Keratinocyte (primary cell): Measurements from ENCODE around the gene U2SURP. TPM values are rescaled to one million over a fixed set of nuclear protein-coding genes. Genes with fewer than 3 reads are reported as not detected.

ENCODE experiments used
- DNase-seq: peaks from one replicate; pipeline ENCODE4 v3.0.0-alpha.2; 2011; ENCODE audit warnings: low read depth, missing footprints, low spot score
- FAIRE-seq: peaks from 2 replicates; lab custom pipeline; 2011; peaks lifted over from hg19 to GRCh38; lab: Jason Lieb, UNC
- H2AFZ ChIP-seq: 2 replicates; pipeline ENCODE4 v1.6.0; 2012; ENCODE audit warnings: low read length, control low read depth, inconsistent platforms; ENCODE audit not compliant: control insufficient read depth
- H3K27ac ChIP-seq: 2 replicates; pipeline ENCODE4 v1.5.1; 2011; ENCODE audit warnings: low read length; ENCODE audit not compliant: control insufficient read depth, insufficient read depth
- H3K27me3 ChIP-seq: 3 replicates; pipeline ENCODE4 v1.6.0; 2011; ENCODE audit warnings: low read length; ENCODE audit not compliant: control insufficient read depth, insufficient read depth; ENCODE audit errors: extremely low read depth
- H3K36me3 ChIP-seq, 2 experiments: 2 replicates in 1 of 2; 3 replicates in 1 of 2; pipeline ENCODE4 v1.5.1; 2011; ENCODE audit warnings: low read length in 2 of 2, mild to moderate bottlenecking in 1 of 2; ENCODE audit not compliant: control insufficient read depth in 2 of 2, insufficient read depth in 2 of 2; ENCODE audit errors: extremely low read depth in 1 of 2
- H3K4me1 ChIP-seq: 3 replicates; pipeline ENCODE4 v1.5.1; 2011; ENCODE audit warnings: low read length; ENCODE audit not compliant: control insufficient read depth, insufficient read depth; ENCODE audit errors: extremely low read depth
- H3K4me2 ChIP-seq: 3 replicates; pipeline ENCODE4 v1.6.0; 2011; ENCODE audit warnings: low read depth, low read length; ENCODE audit not compliant: control insufficient read depth, insufficient read depth; ENCODE audit errors: extremely low read depth
- H3K4me3 ChIP-seq, 3 experiments: fragments of 200-600 bp in 1 of 3; sonication (generic) in 1 of 3; 2 replicates in 2 of 3; 3 replicates in 1 of 3; pipeline ENCODE4 v1.5.1; 2011 to 2016; ENCODE audit warnings: low read length in 3 of 3, mild to moderate bottlenecking in 3 of 3, control low read depth in 2 of 3, inconsistent platforms in 1 of 3, low read depth in 1 of 3, mixed read lengths in 1 of 3, mixed run types in 1 of 3, moderate library complexity in 1 of 3; ENCODE audit not compliant: control insufficient read depth in 2 of 3, insufficient read depth in 2 of 3; ENCODE audit errors: extremely low read depth in 1 of 3
- H3K79me2 ChIP-seq: 2 replicates; pipeline ENCODE4 v1.6.0; 2012; ENCODE audit warnings: low read length; ENCODE audit not compliant: control insufficient read depth, insufficient read depth
- H3K9ac ChIP-seq: 3 replicates; pipeline ENCODE4 v1.6.0; 2011; ENCODE audit warnings: low read length; ENCODE audit not compliant: control insufficient read depth, insufficient read depth; ENCODE audit errors: extremely low read depth
- H3K9me1 ChIP-seq: 3 replicates; pipeline ENCODE4 v1.6.0; 2011; ENCODE audit warnings: low read length; ENCODE audit not compliant: control insufficient read depth, insufficient read depth; ENCODE audit errors: extremely low read depth
- H3K9me3 ChIP-seq: 2 replicates; pipeline ENCODE4 v1.5.1; 2012; ENCODE audit warnings: low read depth, low read length; ENCODE audit not compliant: control insufficient read depth
- H4K20me1 ChIP-seq: 3 replicates; pipeline ENCODE4 v1.6.0; 2011; ENCODE audit warnings: low read length; ENCODE audit not compliant: control insufficient read depth, insufficient read depth; ENCODE audit errors: extremely low read depth
- EZH2 ChIP-seq: IDR thresholded peaks from one replicate; pipeline ENCODE4 v1.6.1; 2012; ENCODE audit warnings: inconsistent platforms, mild to moderate bottlenecking, low read length, moderate library complexity
- dilution Hi-C: fragments of 300-500 bp; cut with MboI; formaldehyde crosslinking; loops from one replicate; pipeline ENCODE4 v1.7.0; 2020; ENCODE audit warnings: low sequenced_read_pairs; ENCODE audit not compliant: extremely low pct_ligation_motif_present
- polyA plus RNA-seq, 5 experiments: library from polyadenylated mRNA; depleted of rRNA in 3 of 5; stranded (reverse) in 3 of 5; stranded (forward) in 1 of 5; unstranded in 1 of 5; fragments of >200 nt; gene quantifications; 1 replicate in 1 of 5; 2 replicates in 3 of 5; 3 replicates in 1 of 5; pipeline versions ENCODE4 v1.2.1 to v1.2.3, GENCODE V29; 2011 to 2012; ENCODE audit warnings: missing spikeins in 2 of 5, low read depth in 1 of 5, low replicate concordance in 1 of 5
- TF ChIP-seq, protein P1 (sequence below), 3 experiments: IDR thresholded peaks in 1 of 3; conservative IDR thresholded peaks in 1 of 3; optimal IDR thresholded peaks in 1 of 3; 2 replicates in 2 of 3; 3 replicates in 1 of 3; pipeline versions ENCODE3 to v1.5.1; 2011; ENCODE audit warnings: low read length in 3 of 3, mild to moderate bottlenecking in 3 of 3, moderate library complexity in 2 of 3, control low read depth in 1 of 3, inconsistent platforms in 1 of 3; ENCODE audit not compliant: insufficient read depth in 2 of 3; ENCODE audit errors: extremely low read depth in 1 of 3

Gene U2SURP
- polyA plus RNA-seq, 1 donor (not counting 4 experiments of a cell fraction or from before 2014, with no cell fraction given): 75.9 TPM

DNA sequence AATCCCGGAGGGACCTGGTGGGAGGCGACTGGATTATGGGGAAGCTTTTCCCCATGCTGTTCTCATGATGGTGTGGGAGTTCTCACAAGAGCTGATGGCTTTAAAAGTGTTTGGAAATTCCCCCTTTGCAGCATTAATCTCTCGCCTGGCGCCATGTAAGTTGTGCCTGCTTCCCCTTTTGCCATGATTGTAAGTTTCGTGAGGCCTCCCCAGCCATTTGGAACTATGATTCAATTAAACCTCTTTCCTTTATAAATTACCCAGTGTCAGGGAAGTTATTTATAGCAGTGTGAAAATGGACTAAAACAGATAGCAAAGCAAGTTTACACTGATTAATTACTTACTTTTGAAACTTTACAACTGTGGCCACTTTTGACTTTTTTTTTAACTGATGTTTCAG is 10.6 kb upstream of the U2SURP start:
- H3K4me1 ChIP-seq: no peaks in the 10 kb centered on the region
- TF ChIP-seq, protein P1, sequence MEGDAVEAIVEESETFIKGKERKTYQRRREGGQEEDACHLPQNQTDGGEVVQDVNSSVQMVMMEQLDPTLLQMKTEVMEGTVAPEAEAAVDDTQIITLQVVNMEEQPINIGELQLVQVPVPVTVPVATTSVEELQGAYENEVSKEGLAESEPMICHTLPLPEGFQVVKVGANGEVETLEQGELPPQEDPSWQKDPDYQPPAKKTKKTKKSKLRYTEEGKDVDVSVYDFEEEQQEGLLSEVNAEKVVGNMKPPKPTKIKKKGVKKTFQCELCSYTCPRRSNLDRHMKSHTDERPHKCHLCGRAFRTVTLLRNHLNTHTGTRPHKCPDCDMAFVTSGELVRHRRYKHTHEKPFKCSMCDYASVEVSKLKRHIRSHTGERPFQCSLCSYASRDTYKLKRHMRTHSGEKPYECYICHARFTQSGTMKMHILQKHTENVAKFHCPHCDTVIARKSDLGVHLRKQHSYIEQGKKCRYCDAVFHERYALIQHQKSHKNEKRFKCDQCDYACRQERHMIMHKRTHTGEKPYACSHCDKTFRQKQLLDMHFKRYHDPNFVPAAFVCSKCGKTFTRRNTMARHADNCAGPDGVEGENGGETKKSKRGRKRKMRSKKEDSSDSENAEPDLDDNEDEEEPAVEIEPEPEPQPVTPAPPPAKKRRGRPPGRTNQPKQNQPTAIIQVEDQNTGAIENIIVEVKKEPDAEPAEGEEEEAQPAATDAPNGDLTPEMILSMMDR (optimal IDR thresholded peaks at IDR 0.05 in 1 of 3, IDR thresholded peaks at IDR 0.05 in 1 of 3, conservative IDR thresholded peaks at IDR 0.05 in 1 of 3; ENCODE audit: extremely low read depth in 1 of 3, insufficient read depth in 2 of 3, low read length in 3 of 3): no peak
- no peak for TF ChIP-seq EZH2
- H3K9ac ChIP-seq: no peak overlapping the region
- no peaks in the 10 kb centered on the region for H3K9me3 ChIP-seq
- FAIRE-seq (no peak), DNase-seq (no peak)
- H2AFZ ChIP-seq: no peak overlapping the region
- no peaks in the 10 kb centered on the region for H4K20me1 ChIP-seq
- H3K27me3 ChIP-seq: no peaks in the 10 kb centered on the region
- H3K4me2 ChIP-seq: no peak overlapping the region
- H3K4me3 ChIP-seq: no peak overlapping the region
- no peaks in the 10 kb centered on the region for H3K36me3 ChIP-seq
- no peak overlapping the region for H3K27ac ChIP-seq
- dilution Hi-C loops: no loop called here
- H3K79me2 ChIP-seq: no peaks in the 10 kb centered on the region
- H3K9me1 ChIP-seq: no peaks in the 10 kb centered on the region

DNA sequence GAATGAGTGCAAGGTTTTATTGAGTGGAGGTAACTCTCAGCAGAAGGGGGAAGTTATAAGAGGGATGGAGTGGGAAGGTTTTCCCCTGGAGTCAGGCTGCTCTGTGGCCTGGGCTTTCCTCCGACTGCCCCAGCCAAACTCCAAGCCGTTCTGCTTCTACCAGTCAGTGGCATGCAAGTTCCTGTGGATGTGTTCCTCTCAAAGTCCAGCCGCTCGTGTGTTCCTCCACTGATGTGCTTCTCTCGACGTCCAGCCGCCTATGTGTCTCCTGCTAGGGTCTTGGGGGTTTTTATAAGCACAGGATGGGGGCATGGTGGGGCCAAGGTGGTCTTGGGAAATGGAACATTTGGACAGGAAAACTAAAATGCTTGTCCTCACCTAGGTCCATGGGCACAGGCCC is 9.0 kb upstream of the U2SURP start:
- H3K9me3 ChIP-seq: no peaks in the 10 kb centered on the region
- dilution Hi-C loops: no loop called here
- TF ChIP-seq, protein P1 (optimal IDR thresholded peaks at IDR 0.05 in 1 of 3, IDR thresholded peaks at IDR 0.05 in 1 of 3, conservative IDR thresholded peaks at IDR 0.05 in 1 of 3; ENCODE audit: extremely low read depth in 1 of 3, insufficient read depth in 2 of 3, low read length in 3 of 3): no peak
- no peak for TF ChIP-seq EZH2

More for the DNA sequence above, 9.0 kb upstream of the U2SURP start:
- H3K27ac ChIP-seq: no peak overlapping the region
- no peaks in the 10 kb centered on the region for H3K36me3 ChIP-seq
- H2AFZ ChIP-seq: no peak overlapping the region
- no peaks in the 10 kb centered on the region for H3K27me3 ChIP-seq
- H4K20me1 ChIP-seq: no peaks in the 10 kb centered on the region
- FAIRE-seq: no peak
- DNase-seq: no peak
- H3K9me1 ChIP-seq: no peaks in the 10 kb centered on the region
- H3K4me2 ChIP-seq: no peak overlapping the region
- no peak overlapping the region for H3K9ac ChIP-seq
- no peaks in the 10 kb centered on the region for H3K79me2 ChIP-seq
- H3K4me1 ChIP-seq: no peaks in the 10 kb centered on the region
- no peak overlapping the region for H3K4me3 ChIP-seq
